ENCODE results near the gene TM9SF4.

The TM9SF4 gene

GRCh38 chr20:32071395-32072167 is 37.9 kb upstream of the TM9SF4 start:
- H3K9ac ChIP-seq (ENCODE audit: low read depth in 1 of 2, low read length in 2 of 2), result no peak overlapping the region
- H3K4me3 ChIP-seq (ENCODE audit: low read length in 2 of 2), result no peak overlapping the region
- no peaks in the 10 kb centered on the region for H3K9me3 ChIP-seq (ENCODE audit: control insufficient read depth in 2 of 2, low read length in 2 of 2)
- H3K27me3 ChIP-seq (ENCODE audit: control insufficient read depth in 2 of 2, insufficient read depth in 2 of 2, low read length in 2 of 2), result peaks cover 0 to 2% of the 10 kb centered on the region in 2 donors
- no peak overlapping the region for H3K27ac ChIP-seq (ENCODE audit: low read depth in 2 of 2, low read length in 2 of 2)
- H3K36me3 ChIP-seq (ENCODE audit: control insufficient read depth in 2 of 2, insufficient read depth in 2 of 2, low read length in 2 of 2), result peaks cover 0 to 2% of the 10 kb centered on the region in 2 donors
- H3K4me1 ChIP-seq (ENCODE audit: control insufficient read depth in 2 of 2, insufficient read depth in 2 of 2, low read length in 2 of 2), result no peaks in the 10 kb centered on the region

GRCh38 chr20:32072168-32072750 is 37.3 kb upstream of the TM9SF4 start:
- no peak overlapping the region for H3K27ac ChIP-seq (ENCODE audit: low read depth in 2 of 2, low read length in 2 of 2)
- H3K4me1 ChIP-seq (ENCODE audit: control insufficient read depth in 2 of 2, insufficient read depth in 2 of 2, low read length in 2 of 2), result no peaks in the 10 kb centered on the region
- H3K9ac ChIP-seq (ENCODE audit: low read depth in 1 of 2, low read length in 2 of 2), result no peak overlapping the region
- no peaks in the 10 kb centered on the region for H3K9me3 ChIP-seq (ENCODE audit: control insufficient read depth in 2 of 2, low read length in 2 of 2)
- H3K4me3 ChIP-seq (ENCODE audit: low read length in 2 of 2), result no peak overlapping the region
- H3K27me3 ChIP-seq (ENCODE audit: control insufficient read depth in 2 of 2, insufficient read depth in 2 of 2, low read length in 2 of 2), result peaks cover 0 to 5% of the 10 kb centered on the region in 2 donors
- peaks cover 0 to 2% of the 10 kb centered on the region in 2 donors for H3K36me3 ChIP-seq (ENCODE audit: control insufficient read depth in 2 of 2, insufficient read depth in 2 of 2, low read length in 2 of 2)

- Histone ChIP-seq H3K9me3 (ENCODE audit: control insufficient read depth in 2 of 2, low read length in 2 of 2) (no peaks in the 10 kb centered on the region), H3K27ac (ENCODE audit: low read depth in 2 of 2, low read length in 2 of 2) (no peak overlapping the region), H3K27me3 (ENCODE audit: control insufficient read depth in 2 of 2, insufficient read depth in 2 of 2, low read length in 2 of 2) (peaks cover 3 to 7% of the 10 kb centered on the region in 2 donors), H3K9ac (ENCODE audit: low read depth in 1 of 2, low read length in 2 of 2) (no peak overlapping the region), H3K4me1 (ENCODE audit: control insufficient read depth in 2 of 2, insufficient read depth in 2 of 2, low read length in 2 of 2) (peaks cover 0 to 2% of the 10 kb centered on the region in 2 donors), H3K36me3 (ENCODE audit: control insufficient read depth in 2 of 2, insufficient read depth in 2 of 2, low read length in 2 of 2) (peaks cover 0 to 2% of the 10 kb centered on the region in 2 donors), H3K4me3 (ENCODE audit: low read length in 2 of 2) (no peak overlapping the region)
These were observed 34.0 kb upstream of the TM9SF4 start for GRCh38 chr20:32075534-32075933.

DNA sequence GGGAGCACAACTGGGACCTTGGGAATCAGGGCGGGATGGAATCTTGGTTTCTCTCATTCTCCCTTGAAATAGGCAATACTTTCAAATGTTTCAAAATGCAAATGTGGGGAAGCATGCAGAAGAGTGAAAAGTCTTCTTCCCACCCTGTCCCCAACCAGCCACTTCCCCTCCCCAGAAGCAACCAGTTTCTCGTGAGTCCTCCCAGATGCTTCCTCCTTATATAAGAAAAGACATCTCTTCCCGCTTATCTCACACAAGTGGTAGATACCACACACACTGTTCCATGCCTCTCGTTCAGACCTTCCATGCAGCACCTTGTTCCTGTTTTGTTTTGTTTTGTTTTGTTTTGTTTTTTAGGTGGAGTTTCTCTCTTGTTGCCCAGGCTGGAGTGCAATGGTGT is 32.3 kb upstream of the TM9SF4 start:
- Histone ChIP-seq H3K9me3 (ENCODE audit: control insufficient read depth in 2 of 2, low read length in 2 of 2) (no peaks in the 10 kb centered on the region), H3K36me3 (ENCODE audit: control insufficient read depth in 2 of 2, insufficient read depth in 2 of 2, low read length in 2 of 2) (peaks cover 0 to 2% of the 10 kb centered on the region in 2 donors)

DNA sequence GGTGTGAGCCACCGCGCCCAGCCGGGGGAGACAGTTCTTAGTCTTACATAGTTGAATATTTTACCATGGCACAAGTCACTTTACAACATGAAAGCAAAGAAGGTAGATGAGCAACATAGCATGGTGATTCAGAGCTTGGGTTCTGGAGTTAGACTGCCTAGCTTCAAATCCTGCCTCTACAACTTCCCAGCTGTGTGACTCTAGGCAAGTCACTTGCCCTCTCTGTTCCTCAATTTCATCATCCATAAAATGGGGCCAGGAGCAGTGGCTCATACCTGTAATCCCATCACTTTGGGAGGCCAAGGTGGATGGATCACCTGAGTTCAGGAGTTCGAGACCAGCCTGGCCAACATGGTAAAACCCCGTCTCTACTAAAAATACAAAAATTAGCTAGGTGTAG is 31.2 kb upstream of the TM9SF4 start:
- H3K9me3 ChIP-seq (ENCODE audit: control insufficient read depth in 2 of 2, low read length in 2 of 2), result no peaks in the 10 kb centered on the region
- H3K36me3 ChIP-seq (ENCODE audit: control insufficient read depth in 2 of 2, insufficient read depth in 2 of 2, low read length in 2 of 2), result peaks cover 0 to 2% of the 10 kb centered on the region in 2 donors
- peaks cover 3 to 5% of the 10 kb centered on the region in 2 donors for H3K27me3 ChIP-seq (ENCODE audit: control insufficient read depth in 2 of 2, insufficient read depth in 2 of 2, low read length in 2 of 2)
- H3K27ac ChIP-seq (ENCODE audit: low read depth in 2 of 2, low read length in 2 of 2), result no peak overlapping the region
- H3K4me3 ChIP-seq (ENCODE audit: low read length in 2 of 2), result no peak overlapping the region
- no peak overlapping the region for H3K9ac ChIP-seq (ENCODE audit: low read depth in 1 of 2, low read length in 2 of 2)
- H3K4me1 ChIP-seq (ENCODE audit: control insufficient read depth in 2 of 2, insufficient read depth in 2 of 2, low read length in 2 of 2), result peaks cover 0 to 2% of the 10 kb centered on the region in 2 donors

More for the DNA sequence above, 32.3 kb upstream of the TM9SF4 start:
- Histone ChIP-seq H3K27ac (ENCODE audit: low read depth in 2 of 2, low read length in 2 of 2) (no peak overlapping the region), H3K4me3 (ENCODE audit: low read length in 2 of 2) (no peak overlapping the region), H3K27me3 (ENCODE audit: control insufficient read depth in 2 of 2, insufficient read depth in 2 of 2, low read length in 2 of 2) (peaks cover 3 to 5% of the 10 kb centered on the region in 2 donors), H3K9ac (ENCODE audit: low read depth in 1 of 2, low read length in 2 of 2) (no peak overlapping the region), H3K4me1 (ENCODE audit: control insufficient read depth in 2 of 2, insufficient read depth in 2 of 2, low read length in 2 of 2) (peaks cover 0 to 2% of the 10 kb centered on the region in 2 donors)

GRCh38 chr20:32078791-32079190 is 30.7 kb upstream of the TM9SF4 start:
- no peak overlapping the region for H3K4me3 ChIP-seq (ENCODE audit: low read length in 2 of 2)
- no peaks in the 10 kb centered on the region for H3K36me3 ChIP-seq (ENCODE audit: control insufficient read depth in 2 of 2, insufficient read depth in 2 of 2, low read length in 2 of 2)
- H3K27ac ChIP-seq (ENCODE audit: low read depth in 2 of 2, low read length in 2 of 2), result no peak overlapping the region
- H3K9me3 ChIP-seq (ENCODE audit: control insufficient read depth in 2 of 2, low read length in 2 of 2), result no peaks in the 10 kb centered on the region
- peaks cover 5 to 7% of the 10 kb centered on the region in 2 donors for H3K27me3 ChIP-seq (ENCODE audit: control insufficient read depth in 2 of 2, insufficient read depth in 2 of 2, low read length in 2 of 2)
- H3K9ac ChIP-seq (ENCODE audit: low read depth in 1 of 2, low read length in 2 of 2), result no peak overlapping the region
- H3K4me1 ChIP-seq (ENCODE audit: control insufficient read depth in 2 of 2, insufficient read depth in 2 of 2, low read length in 2 of 2), result peaks cover 0 to 2% of the 10 kb centered on the region in 2 donors

- Histone ChIP-seq H3K27ac (ENCODE audit: low read depth in 2 of 2, low read length in 2 of 2) (no peak overlapping the region), H3K9ac (ENCODE audit: low read depth in 1 of 2, low read length in 2 of 2) (no peak overlapping the region), H3K9me3 (ENCODE audit: control insufficient read depth in 2 of 2, low read length in 2 of 2) (no peaks in the 10 kb centered on the region), H3K4me3 (ENCODE audit: low read length in 2 of 2) (no peak overlapping the region), H3K36me3 (ENCODE audit: control insufficient read depth in 2 of 2, insufficient read depth in 2 of 2, low read length in 2 of 2) (no peaks in the 10 kb centered on the region), H3K27me3 (ENCODE audit: control insufficient read depth in 2 of 2, insufficient read depth in 2 of 2, low read length in 2 of 2) (peaks cover 5 to 8% of the 10 kb centered on the region in 2 donors), H3K4me1 (ENCODE audit: control insufficient read depth in 2 of 2, insufficient read depth in 2 of 2, low read length in 2 of 2) (peaks cover 0 to 2% of the 10 kb centered on the region in 2 donors)
These were observed 29.8 kb upstream of the TM9SF4 start for GRCh38 chr20:32079655-32080109.

DNA sequence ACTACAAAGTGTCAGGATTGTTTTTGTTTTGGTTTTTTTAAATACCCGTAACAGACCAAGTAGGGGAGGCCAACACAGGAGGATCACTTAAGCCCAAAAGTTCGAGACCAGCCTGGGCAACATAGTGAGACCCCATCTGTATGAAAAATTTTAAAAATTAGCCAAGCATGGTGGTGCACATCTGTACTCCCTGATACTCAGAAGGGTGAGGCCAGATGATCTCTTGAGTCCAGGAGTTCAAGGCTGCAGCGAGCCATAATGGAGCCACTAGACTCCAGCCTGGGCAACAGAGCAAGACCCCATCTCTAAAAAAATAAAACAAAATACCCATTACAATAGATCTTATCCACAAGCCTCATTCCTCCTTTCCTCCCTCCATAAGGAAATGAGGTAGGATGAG is 28.7 kb upstream of the TM9SF4 start:
- Histone ChIP-seq H3K36me3 (ENCODE audit: control insufficient read depth in 2 of 2, insufficient read depth in 2 of 2, low read length in 2 of 2) (no peaks in the 10 kb centered on the region), H3K4me1 (ENCODE audit: control insufficient read depth in 2 of 2, insufficient read depth in 2 of 2, low read length in 2 of 2) (peaks cover 0 to 2% of the 10 kb centered on the region in 2 donors), H3K4me3 (ENCODE audit: low read length in 2 of 2) (no peak overlapping the region), H3K9me3 (ENCODE audit: control insufficient read depth in 2 of 2, low read length in 2 of 2) (no peaks in the 10 kb centered on the region), H3K27me3 (ENCODE audit: control insufficient read depth in 2 of 2, insufficient read depth in 2 of 2, low read length in 2 of 2) (peaks cover 5 to 8% of the 10 kb centered on the region in 2 donors), H3K9ac (ENCODE audit: low read depth in 1 of 2, low read length in 2 of 2) (no peak overlapping the region), H3K27ac (ENCODE audit: low read depth in 2 of 2, low read length in 2 of 2) (no peak overlapping the region)

GRCh38 chr20:32083469-32083868 is 26.0 kb upstream of the TM9SF4 start:
- H3K4me3 ChIP-seq (ENCODE audit: low read length in 2 of 2), result no peak overlapping the region

GRCh38 chr20:32087070-32087469 is 22.4 kb upstream of the TM9SF4 start:
- peaks cover 0 to 5% of the 10 kb centered on the region in 2 donors for H3K27me3 ChIP-seq (ENCODE audit: control insufficient read depth in 2 of 2, insufficient read depth in 2 of 2, low read length in 2 of 2)
- H3K9me3 ChIP-seq (ENCODE audit: control insufficient read depth in 2 of 2, low read length in 2 of 2), result no peaks in the 10 kb centered on the region
- no peak overlapping the region for H3K4me3 ChIP-seq (ENCODE audit: low read length in 2 of 2)

More at GRCh38 chr20:32083469-32083868, 26.0 kb upstream of the TM9SF4 start:
- H3K27me3 ChIP-seq (ENCODE audit: control insufficient read depth in 2 of 2, insufficient read depth in 2 of 2, low read length in 2 of 2), result peaks cover 2 to 8% of the 10 kb centered on the region in 2 donors
- no peaks in the 10 kb centered on the region for H3K4me1 ChIP-seq (ENCODE audit: control insufficient read depth in 2 of 2, insufficient read depth in 2 of 2, low read length in 2 of 2)
- no peaks in the 10 kb centered on the region for H3K9me3 ChIP-seq (ENCODE audit: control insufficient read depth in 2 of 2, low read length in 2 of 2)
- H3K36me3 ChIP-seq (ENCODE audit: control insufficient read depth in 2 of 2, insufficient read depth in 2 of 2, low read length in 2 of 2), result no peaks in the 10 kb centered on the region
- H3K27ac ChIP-seq (ENCODE audit: low read depth in 2 of 2, low read length in 2 of 2), result no peak overlapping the region
- no peak overlapping the region for H3K9ac ChIP-seq (ENCODE audit: low read depth in 1 of 2, low read length in 2 of 2)

More at GRCh38 chr20:32087070-32087469, 22.4 kb upstream of the TM9SF4 start:
- no peak overlapping the region for H3K27ac ChIP-seq (ENCODE audit: low read depth in 2 of 2, low read length in 2 of 2)
- no peaks in the 10 kb centered on the region for H3K36me3 ChIP-seq (ENCODE audit: control insufficient read depth in 2 of 2, insufficient read depth in 2 of 2, low read length in 2 of 2)
- H3K9ac ChIP-seq (ENCODE audit: low read depth in 1 of 2, low read length in 2 of 2), result no peak overlapping the region
- H3K4me1 ChIP-seq (ENCODE audit: control insufficient read depth in 2 of 2, insufficient read depth in 2 of 2, low read length in 2 of 2), result no peaks in the 10 kb centered on the region
